Activated CD8-positive, alpha-beta memory T cell treated with anti-CD3 and anti-CD28 coated beads, Interleukin-2, amount 50 U/mL, for 48 hours (primary cell): ENCODE results near the gene GLO1.

ENCODE experiments used
- DNase-seq: peaks from one replicate; pipeline ENCODE4 v3.0.0-alpha.2; 2020

Gene GLO1

GRCh38 chr6:38702558-38703397, at the start of gene GLO1:
TSS of gene GLO1 (minus strand) at chr6:38703145. CDS start at chr6:38703054, 91 bp downstream.
- peak; percentile 96 for DNase-seq

GRCh38 chr6:38750968-38751615, 48.1 kb upstream of the GLO1 start:
- no peak for DNase-seq

GRCh38 chr6:38749473-38749872, 46.5 kb upstream of the GLO1 start:
- no peak for DNase-seq

- DNase-seq: no peak
Measured at GRCh38 chr6:38739532-38739931, 36.6 kb upstream of the GLO1 start.

GRCh38 chr6:38738261-38738660, 35.3 kb upstream of the GLO1 start:
- no peak for DNase-seq

- no peak for DNase-seq
Measured at GRCh38 chr6:38736951-38737350, 34.0 kb upstream of the GLO1 start.

- DNase-seq: no peak
Measured at GRCh38 chr6:38730140-38730862, 27.4 kb upstream of the GLO1 start.

GRCh38 chr6:38728203-38728602, 25.3 kb upstream of the GLO1 start:
- no peak for DNase-seq

GRCh38 chr6:38725414-38726183, 22.7 kb upstream of the GLO1 start:
- no peak for DNase-seq

- DNase-seq: no peak
Measured at GRCh38 chr6:38724343-38724742, 21.4 kb upstream of the GLO1 start.

GRCh38 chr6:38723783-38724182, 20.8 kb upstream of the GLO1 start:
- no peak for DNase-seq

GRCh38 chr6:38722727-38723334, 19.9 kb upstream of the GLO1 start:
- DNase-seq: no peak

GRCh38 chr6:38722038-38722437, 19.1 kb upstream of the GLO1 start:
- DNase-seq: no peak

GRCh38 chr6:38720295-38720694, 17.4 kb upstream of the GLO1 start:
- no peak for DNase-seq

- no peak for DNase-seq
Measured at GRCh38 chr6:38719358-38719757, 16.4 kb upstream of the GLO1 start.

- no peak for DNase-seq
Measured at GRCh38 chr6:38716825-38717224, 13.9 kb upstream of the GLO1 start.

- DNase-seq: peak; percentile 67
Measured at GRCh38 chr6:38715016-38715689, 12.2 kb upstream of the GLO1 start, which contains the start of gene DNAH8. TSS of gene DNAH8 (plus strand) at chr6:38715311. CDS start at chr6:38722810, 7,499 bp downstream.

- no peak for DNase-seq
Measured at GRCh38 chr6:38714239-38715015, 11.5 kb upstream of the GLO1 start.

GRCh38 chr6:38713812-38714211, 10.9 kb upstream of the GLO1 start:
- peak; percentile 75 for DNase-seq

GRCh38 chr6:38708496-38708895, 5.6 kb upstream of the GLO1 start:
- DNase-seq: no peak

- no peak for DNase-seq
Measured at GRCh38 chr6:38705924-38706323, 3.0 kb upstream of the GLO1 start.
